ENCODE data around the gene MRPS22. TPM values are rescaled to one million over a fixed set of nuclear protein-coding genes. Genes with fewer than 3 reads are reported as not detected.

Gene MRPS22
- total RNA-seq, 1 donor from 2014 or later: 8.3 TPM

GRCh38 chr3:139304383-139304782 is 39.4 kb upstream of the MRPS22 start:
- Histone ChIP-seq H3K4me3 (no peak overlapping the region), H3K9me3 (no peaks in the 10 kb centered on the region), H3K4me1 (no peaks in the 10 kb centered on the region), H3K27ac (no peak overlapping the region), H3K27me3 (no peaks in the 10 kb centered on the region), H3K36me3 (no peaks in the 10 kb centered on the region)
- no peak for TF ChIP-seq CTCF (IDR thresholded peaks at IDR 0.05)
- intact Hi-C loops (cut with DNase I): no loop called here
- DNase-seq (ENCODE audit: low spot score in 2 of 2): no peak

GRCh38 chr3:139306078-139306477 is 37.7 kb upstream of the MRPS22 start:
- no peaks in the 10 kb centered on the region for H3K9me3 ChIP-seq
- H3K4me3 ChIP-seq: no peak overlapping the region
- TF ChIP-seq CTCF (IDR thresholded peaks at IDR 0.05): no peak
- no peaks in the 10 kb centered on the region for H3K4me1 ChIP-seq
- H3K27ac ChIP-seq: no peak overlapping the region
- intact Hi-C loops (cut with DNase I): no loop called here
- no peaks in the 10 kb centered on the region for H3K27me3 ChIP-seq
- no peaks in the 10 kb centered on the region for H3K36me3 ChIP-seq
- no peak for DNase-seq (ENCODE audit: low spot score in 2 of 2)

GRCh38 chr3:139307072-139307491 is 36.7 kb upstream of the MRPS22 start:
- no peak overlapping the region for H3K4me3 ChIP-seq
- no peak for TF ChIP-seq CTCF (IDR thresholded peaks at IDR 0.05)
- no peak overlapping the region for H3K27ac ChIP-seq
- intact Hi-C loops (cut with DNase I): no loop called here
- H3K27me3 ChIP-seq: no peaks in the 10 kb centered on the region
- no peaks in the 10 kb centered on the region for H3K36me3 ChIP-seq
- no peak for DNase-seq (ENCODE audit: low spot score in 2 of 2)
- H3K9me3 ChIP-seq: no peaks in the 10 kb centered on the region
- H3K4me1 ChIP-seq: no peaks in the 10 kb centered on the region

GRCh38 chr3:139307601-139308555 is 35.9 kb upstream of the MRPS22 start:
- TF ChIP-seq CTCF (IDR thresholded peaks at IDR 0.05): no peak
- Histone ChIP-seq H3K9me3 (no peaks in the 10 kb centered on the region), H3K4me3 (no peak overlapping the region), H3K36me3 (no peaks in the 10 kb centered on the region), H3K27me3 (no peaks in the 10 kb centered on the region), H3K4me1 (no peaks in the 10 kb centered on the region), H3K27ac (no peak overlapping the region)
- DNase-seq (ENCODE audit: low spot score in 2 of 2): no peak
- intact Hi-C loops (cut with DNase I): no loop called here

- DNase-seq (ENCODE audit: low spot score in 2 of 2): no peak
- Histone ChIP-seq H3K4me3 (no peak overlapping the region), H3K36me3 (no peaks in the 10 kb centered on the region), H3K27me3 (no peaks in the 10 kb centered on the region), H3K27ac (no peak overlapping the region), H3K4me1 (no peaks in the 10 kb centered on the region), H3K9me3 (no peaks in the 10 kb centered on the region)
- no peak for TF ChIP-seq CTCF (IDR thresholded peaks at IDR 0.05)
- intact Hi-C loops (cut with DNase I): no loop called here
Measured at GRCh38 chr3:139308560-139308959, 35.3 kb upstream of the MRPS22 start.

Data from ascending aorta (tissue), 2 donors.